GM18499 (cell line): Measurements from ENCODE around the gene NF1.
"Not testable (repeated sequence)": the region's sequence is repeated elsewhere in the genome, so short reads cannot be mapped to it uniquely, and the experiment has no call there.

Source experiments
- ATAC-seq: cut with Tn5 transposase; IDR thresholded peaks from one replicate; pipeline ENCODE4 v1.9.1; 2021; ENCODE audit warnings: moderate number of reproducible peaks; ENCODE audit not compliant: insufficient read depth, unreplicated experiment

NF1 gene

DNA sequence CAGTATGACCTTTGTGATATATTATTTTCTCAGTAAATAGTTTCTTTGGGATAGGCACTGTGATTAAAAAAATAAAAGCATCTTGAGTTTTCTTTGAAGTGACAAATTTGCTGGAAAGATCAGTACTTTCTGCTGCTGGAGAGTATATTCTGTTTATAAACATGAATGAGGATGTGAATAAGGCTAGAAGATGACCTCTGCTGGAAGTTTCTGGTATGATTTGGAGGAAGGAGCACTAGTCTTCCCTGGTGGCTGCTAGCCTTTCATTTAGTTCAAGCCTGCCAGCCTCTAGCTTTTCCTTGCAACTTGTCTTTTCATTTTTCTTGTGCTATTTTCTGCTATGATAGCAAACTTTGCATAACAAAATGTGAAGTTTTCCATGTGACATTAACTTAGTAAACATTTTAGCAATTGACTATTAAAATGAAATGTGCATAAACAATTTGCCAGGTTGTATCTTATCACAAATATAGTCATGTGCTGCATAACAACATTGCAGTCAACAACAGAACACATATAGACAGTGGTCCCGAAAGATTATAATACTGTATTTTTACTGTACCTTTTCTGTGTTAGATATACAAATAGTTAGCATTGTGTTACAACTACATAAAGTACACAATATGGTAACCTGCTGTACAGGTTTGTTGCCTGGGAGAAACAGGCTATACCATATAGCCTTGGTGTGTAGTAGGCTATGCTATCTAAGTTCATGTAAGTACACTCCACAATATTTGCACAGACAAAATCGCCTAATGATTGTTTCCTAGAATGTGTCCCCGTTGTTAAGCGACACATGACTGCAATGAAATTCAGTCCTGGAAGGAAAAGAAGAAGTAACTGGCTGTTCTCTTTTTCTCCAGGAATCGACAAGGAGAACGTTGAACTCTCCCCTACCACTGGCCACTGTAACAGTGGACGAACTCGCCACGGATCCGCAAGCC, 278.6 kb downstream of the NF1 start:
- ATAC-seq = no peak

DNA sequence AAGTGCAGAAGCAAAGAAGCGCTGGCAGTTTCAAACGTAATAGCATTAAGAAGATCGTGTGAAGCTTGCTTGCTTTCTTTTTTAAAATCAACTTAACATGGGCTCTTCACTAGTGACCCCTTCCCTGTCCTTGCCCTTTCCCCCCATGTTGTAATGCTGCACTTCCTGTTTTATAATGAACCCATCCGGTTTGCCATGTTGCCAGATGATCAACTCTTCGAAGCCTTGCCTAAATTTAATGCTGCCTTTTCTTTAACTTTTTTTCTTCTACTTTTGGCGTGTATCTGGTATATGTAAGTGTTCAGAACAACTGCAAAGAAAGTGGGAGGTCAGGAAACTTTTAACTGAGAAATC, 279.3 kb downstream of the NF1 start:
- ATAC-seq = no peak

GRCh38 chr17:31374503-31374902, 279.7 kb downstream of the NF1 start:
- ATAC-seq = no peak

GRCh38 chr17:31378638-31379037, 283.9 kb downstream of the NF1 start:
- no peak for ATAC-seq

DNA sequence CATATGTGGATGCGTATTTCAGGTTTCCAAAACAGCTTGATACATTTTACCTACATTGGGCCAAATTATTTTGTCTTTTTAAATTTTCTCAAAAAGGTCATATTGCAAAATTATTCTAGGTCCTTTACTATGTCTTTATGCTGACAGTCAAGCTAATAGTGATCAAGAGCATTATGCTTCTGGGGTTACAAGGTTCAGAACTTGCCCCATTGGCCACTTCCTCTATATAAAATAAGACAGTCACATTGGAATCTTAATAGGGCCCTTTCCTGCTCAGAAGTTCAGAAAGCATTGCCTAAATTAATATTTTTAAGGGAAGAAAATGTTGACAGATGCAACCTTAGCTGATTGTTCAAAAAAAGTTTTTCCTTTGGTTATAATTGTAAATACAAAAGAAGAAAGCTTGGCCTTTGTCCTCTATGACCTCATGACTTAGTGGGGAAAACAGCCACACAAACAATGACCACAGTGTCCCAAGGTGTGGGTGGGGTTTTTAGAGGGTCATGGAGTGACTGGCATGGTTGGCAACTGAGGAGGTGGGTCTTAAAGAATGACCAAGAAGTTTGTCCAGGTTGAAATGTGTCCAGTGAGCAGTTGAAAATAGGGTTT, 284.9 kb downstream of the NF1 start:
- no peak for ATAC-seq

- ATAC-seq = no peak
Measured at GRCh38 chr17:31381165-31381668, 286.4 kb downstream of the NF1 start.

DNA sequence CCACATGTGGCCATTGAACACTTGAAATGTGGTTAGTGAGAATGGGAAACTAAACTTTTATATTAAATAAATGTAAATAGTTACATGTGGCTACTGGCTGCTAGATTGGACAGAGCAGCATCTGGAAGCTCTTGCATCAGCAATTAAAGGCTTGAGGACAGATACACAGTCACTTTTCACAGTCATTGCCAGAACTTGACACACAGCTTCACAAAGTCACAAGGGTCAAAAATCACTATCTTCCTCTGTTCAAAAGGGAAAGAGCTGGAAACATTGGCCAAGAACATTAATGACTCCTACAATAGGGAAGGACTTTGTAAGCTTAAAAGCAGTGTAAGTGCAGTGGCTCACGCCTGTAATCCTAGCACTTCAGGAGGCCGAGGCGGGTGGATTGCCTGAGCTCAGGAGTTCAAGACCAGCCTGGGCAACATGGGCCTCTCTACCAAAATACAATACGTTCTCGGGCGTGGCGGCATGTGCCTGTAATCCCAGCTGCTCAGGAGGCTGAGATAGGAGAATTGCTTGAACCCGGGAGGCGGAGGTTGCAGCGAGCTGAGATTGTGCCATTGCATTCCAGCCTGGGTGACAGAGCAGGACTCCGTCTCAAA, 288.0 kb downstream of the NF1 start:
- ATAC-seq = not testable (repeated sequence)

GRCh38 chr17:31383488-31383887, 288.7 kb downstream of the NF1 start:
- ATAC-seq = not testable (repeated sequence)

DNA sequence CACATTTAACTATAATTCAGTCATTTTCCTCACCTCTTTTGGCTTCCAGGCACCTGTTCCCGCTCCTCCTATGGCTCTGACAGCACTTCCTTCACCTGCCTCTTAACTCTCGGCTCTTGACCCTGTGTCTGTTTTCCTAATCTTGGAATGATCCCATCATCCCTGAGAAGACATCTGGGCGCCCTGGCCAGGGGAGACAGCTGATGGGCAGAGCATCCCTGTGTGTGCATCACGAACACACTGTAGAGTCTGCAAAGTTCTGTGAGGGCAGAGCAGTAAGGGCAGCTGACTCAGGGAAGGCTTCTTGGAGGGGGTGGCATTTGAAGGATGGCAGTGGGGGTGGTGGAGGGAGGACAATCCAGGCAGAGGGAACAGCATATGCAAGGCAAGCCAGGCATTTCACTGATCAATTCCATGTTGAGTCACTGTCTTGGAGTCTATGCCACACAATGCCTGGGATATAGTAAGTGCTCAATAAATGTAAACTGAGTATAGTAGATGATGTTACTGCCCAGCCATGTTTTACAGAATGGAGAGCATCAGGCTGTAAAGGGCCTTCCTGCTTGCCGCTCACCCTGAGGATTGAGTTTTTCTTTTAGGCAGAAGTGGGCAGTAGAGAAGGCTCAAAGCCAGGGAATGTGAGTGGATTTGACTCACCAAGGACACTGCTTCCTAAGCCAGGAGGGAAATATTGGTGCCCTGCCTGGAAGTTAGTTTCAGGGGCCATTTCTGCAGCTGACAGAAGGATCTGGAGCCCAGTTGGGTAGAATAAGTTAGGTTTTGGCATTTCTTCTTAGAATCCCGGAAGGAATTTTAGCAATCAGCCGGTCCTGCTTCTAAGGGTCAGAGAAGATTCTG, 290.9 kb downstream of the NF1 start:
- ATAC-seq = no peak

- ATAC-seq = no peak
Measured at GRCh38 chr17:31386542-31387075, 291.8 kb downstream of the NF1 start.

DNA sequence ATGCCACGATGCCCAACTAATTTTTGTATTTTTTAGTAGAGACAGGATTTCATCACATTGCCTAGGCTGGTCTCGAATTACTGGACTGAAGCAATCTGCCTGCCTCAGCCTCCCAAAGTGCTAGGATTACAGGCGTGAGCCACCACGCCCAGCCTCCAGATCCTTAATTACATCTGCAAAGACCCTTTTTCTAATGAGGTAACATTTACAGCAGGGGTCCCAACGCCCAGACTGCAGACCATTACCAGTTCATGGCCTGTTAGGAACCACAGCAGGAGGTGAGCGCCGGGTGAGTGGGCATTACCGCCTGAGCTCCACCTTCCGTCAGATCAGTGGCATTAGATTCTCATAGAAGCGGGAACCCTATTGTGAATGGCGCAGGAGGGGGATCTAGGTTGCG, 292.7 kb downstream of the NF1 start:
- ATAC-seq = no peak

GRCh38 chr17:31388351-31388750, 293.6 kb downstream of the NF1 start:
- no peak for ATAC-seq

- ATAC-seq = no peak
Measured at GRCh38 chr17:31388770-31389656, 294.2 kb downstream of the NF1 start.

DNA sequence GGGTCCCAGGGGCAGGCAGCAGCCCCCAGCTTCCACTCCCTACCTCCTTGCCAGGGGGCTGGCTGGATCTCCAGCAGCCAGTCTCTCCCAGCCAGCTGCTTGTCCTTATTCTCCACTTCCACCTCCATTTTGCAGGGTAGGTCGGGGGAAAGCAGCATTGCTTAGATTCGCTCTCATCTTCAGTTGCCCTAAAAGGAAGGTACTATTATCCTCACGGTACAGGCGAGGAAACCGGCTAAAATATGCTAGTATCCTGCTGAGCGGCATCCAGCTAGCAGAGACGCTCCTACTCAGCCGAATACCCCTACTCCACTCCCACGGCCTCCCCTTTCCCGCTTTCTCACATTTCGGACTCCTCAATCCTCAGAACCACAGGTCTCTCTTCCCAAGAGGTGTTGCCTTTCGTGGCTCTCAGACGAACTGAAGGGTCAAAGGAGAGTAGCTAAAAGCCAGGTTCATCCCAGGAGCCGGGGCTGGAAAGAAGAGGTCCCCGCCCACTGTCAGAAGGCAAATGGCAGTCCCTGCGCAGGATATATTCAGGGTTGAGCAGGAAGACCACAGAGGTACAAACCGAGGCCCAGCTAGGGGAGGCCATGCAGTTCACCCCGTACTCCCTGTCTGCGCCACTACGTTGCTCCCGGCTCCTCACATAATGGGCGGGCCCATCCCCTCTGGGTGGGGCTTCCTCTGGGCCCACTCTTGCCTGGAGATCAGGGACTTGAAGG, 295.0 kb downstream of the NF1 start:
- no peak for ATAC-seq

DNA sequence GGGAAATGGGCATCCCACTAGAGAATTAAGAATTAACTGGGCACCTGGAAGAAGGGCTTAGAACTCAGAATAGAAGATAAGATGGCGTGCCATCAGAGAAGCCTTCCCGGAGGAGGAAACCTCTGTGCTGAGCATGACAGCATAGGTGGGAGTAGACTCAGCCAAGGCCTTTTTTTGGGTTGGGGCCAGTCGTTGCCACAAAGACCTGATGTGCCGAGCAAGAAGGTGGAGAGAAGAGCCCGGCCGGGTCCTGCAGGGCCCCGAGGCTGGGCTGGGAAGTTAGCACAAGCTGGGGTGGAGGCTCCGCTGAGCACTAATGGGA, 295.6 kb downstream of the NF1 start:
- no peak for ATAC-seq

- no peak for ATAC-seq
Measured at GRCh38 chr17:31390748-31391495, 296.1 kb downstream of the NF1 start.

DNA sequence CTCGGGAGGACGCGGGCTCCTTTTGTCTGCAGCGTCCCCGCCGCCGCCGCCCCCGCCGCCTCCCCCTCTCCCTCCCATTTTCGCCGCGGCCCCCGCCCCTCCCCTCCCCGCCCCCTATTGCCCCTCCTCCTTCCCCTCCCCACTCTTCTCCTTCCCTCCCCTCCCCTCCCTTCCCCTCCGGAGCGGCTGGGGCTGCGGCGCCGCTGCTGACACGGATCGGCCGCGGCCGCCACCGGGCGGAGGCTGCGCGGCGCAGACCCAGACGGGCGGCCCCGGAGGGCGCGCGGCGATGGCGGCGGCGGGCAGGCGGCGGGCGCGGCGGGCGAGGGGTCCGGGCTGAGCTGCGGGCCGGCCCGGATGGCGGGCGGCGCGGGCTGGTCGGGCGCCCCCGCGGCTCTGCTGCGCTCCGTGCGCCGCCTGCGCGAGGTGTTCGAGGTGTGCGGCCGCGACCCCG, 296.7 kb downstream of the NF1 start, which contains the start of gene RAB11FIP4:
TSS of gene RAB11FIP4 (plus strand) at position 180 of the 454 bp plus-strand sequence. CDS start at position 358, 178 bp downstream.
- ATAC-seq = no peak
